Measurements from ENCODE around the gene FES. TPM values are rescaled to one million over a fixed set of nuclear protein-coding genes. Genes with fewer than 3 reads are reported as not detected.

The FES gene
- total RNA-seq, 1 donor from 2014 or later: 3.1 TPM

GRCh38 chr15:90862964-90863778, 21.1 kb upstream of the FES start:
- no peak for DNase-seq (ENCODE audit: extremely low spot score, unreplicated experiment)
- Mint-ChIP-seq H3K4me1 (ENCODE audit: unreplicated experiment) (peaks cover 7% of the 10 kb centered on the region), H3K36me3 (no peaks in the 10 kb centered on the region), H3K27ac (no peak overlapping the region), H3K4me3 (no peak overlapping the region), H3K9me3 (no peaks in the 10 kb centered on the region), H3K27me3 (no peaks in the 10 kb centered on the region)
- TF ChIP-seq CTCF (conservative IDR thresholded peaks at IDR 0.05): no peak

- no peaks in the 10 kb centered on the region for H3K36me3 Mint-ChIP-seq
- H3K4me3 Mint-ChIP-seq: no peak overlapping the region
These were observed 20.3 kb upstream of the FES start for GRCh38 chr15:90863987-90864386.

GRCh38 chr15:90864507-90864906, 19.8 kb upstream of the FES start:
- Mint-ChIP-seq H3K4me1 (ENCODE audit: unreplicated experiment) (peaks cover 14% of the 10 kb centered on the region), H3K9me3 (no peaks in the 10 kb centered on the region), H3K27ac (no peak overlapping the region), H3K4me3 (no peak overlapping the region), H3K27me3 (no peaks in the 10 kb centered on the region), H3K36me3 (no peaks in the 10 kb centered on the region)
- no peak for TF ChIP-seq CTCF (conservative IDR thresholded peaks at IDR 0.05)
- DNase-seq (ENCODE audit: extremely low spot score, unreplicated experiment): no peak

More at GRCh38 chr15:90863987-90864386, 20.3 kb upstream of the FES start:
- no peak for DNase-seq (ENCODE audit: extremely low spot score, unreplicated experiment)
- H3K9me3 Mint-ChIP-seq: no peaks in the 10 kb centered on the region
- no peaks in the 10 kb centered on the region for H3K27me3 Mint-ChIP-seq
- TF ChIP-seq CTCF (conservative IDR thresholded peaks at IDR 0.05): no peak
- no peak overlapping the region for H3K27ac Mint-ChIP-seq
- H3K4me1 Mint-ChIP-seq (ENCODE audit: unreplicated experiment): peaks cover 13% of the 10 kb centered on the region

GRCh38 chr15:90865702-90866101, 18.6 kb upstream of the FES start:
- Mint-ChIP-seq H3K27me3 (no peaks in the 10 kb centered on the region), H3K9me3 (no peaks in the 10 kb centered on the region), H3K27ac (peak overlapping the region; percentile 24), H3K36me3 (no peaks in the 10 kb centered on the region), H3K4me1 (ENCODE audit: unreplicated experiment) (peaks cover 22% of the 10 kb centered on the region), H3K4me3 (no peak overlapping the region)
- no peak for TF ChIP-seq CTCF (conservative IDR thresholded peaks at IDR 0.05)
- no peak for DNase-seq (ENCODE audit: extremely low spot score, unreplicated experiment)

- no peak for TF ChIP-seq CTCF (conservative IDR thresholded peaks at IDR 0.05)
- no peaks in the 10 kb centered on the region for H3K9me3 Mint-ChIP-seq
- peaks cover 25% of the 10 kb centered on the region for H3K4me1 Mint-ChIP-seq (ENCODE audit: unreplicated experiment)
- H3K27me3 Mint-ChIP-seq: no peaks in the 10 kb centered on the region
- no peak overlapping the region for H3K4me3 Mint-ChIP-seq
- no peak overlapping the region for H3K27ac Mint-ChIP-seq
- H3K36me3 Mint-ChIP-seq: no peaks in the 10 kb centered on the region
- DNase-seq (ENCODE audit: extremely low spot score, unreplicated experiment): no peak
These were observed 18.1 kb upstream of the FES start for GRCh38 chr15:90866161-90866715.

Measured in type B pancreatic cell (in vitro differentiated cells).